HepG2 (cell line): ENCODE measurements around the gene LTB4R. TPM values are rescaled to one million over a fixed set of nuclear protein-coding genes. Genes with fewer than 3 reads are reported as not detected.
A peak's percentile ranks its signal among the peaks of the same experiment; 100 is the strongest.

Source experiments
- FOXC1 ChIP-seq: sonication (generic); formaldehyde crosslinking; IDR thresholded peaks from 2 replicates; pipeline ENCODE4 v1.8.0; 2022; ENCODE audit warnings: mild to moderate bottlenecking, missing genetic modification reagents, borderline replicate concordance
- FOXK1 ChIP-seq: sonication (generic); formaldehyde crosslinking; IDR thresholded peaks from 2 replicates; pipeline ENCODE4 v1.4.0; 2020; ENCODE audit warnings: low read depth, missing genetic modification reagents, borderline replicate concordance
- FOXP1 ChIP-seq, 2 experiments: fragments of 450-650 bp in 1 of 2; IDR thresholded peaks; 2 replicates each; pipeline ENCODE4 v1.6.1; 2017 to 2018; ENCODE audit warnings: antibody characterized with exemption in 1 of 2
- HNF1A ChIP-seq, 2 experiments: sonication (generic) in 1 of 2; formaldehyde crosslinking in 1 of 2; IDR thresholded peaks; 2 replicates each; pipeline versions ENCODE4 v1.4.0 to v1.6.1; 2016 to 2020; ENCODE audit warnings: borderline replicate concordance in 1 of 2, low read depth in 1 of 2, mild to moderate bottlenecking in 1 of 2, missing genetic modification reagents in 1 of 2
- HNF4A ChIP-seq: sonication (generic); formaldehyde crosslinking; IDR thresholded peaks from 2 replicates; pipeline ENCODE4 v1.4.0; 2020; ENCODE audit warnings: missing genetic modification reagents
- LBX2 ChIP-seq: sonication (generic); formaldehyde crosslinking; IDR thresholded peaks from 2 replicates; pipeline ENCODE4 v1.5.0; 2020; ENCODE audit warnings: missing genetic modification reagents, mild to moderate bottlenecking, borderline replicate concordance
- MED1 ChIP-seq: sonication (generic); formaldehyde crosslinking; IDR thresholded peaks from 2 replicates; pipeline ENCODE4 v1.4.0; 2020; ENCODE audit warnings: missing genetic modification reagents
- MNT ChIP-seq: fragments of 450-650 bp; IDR thresholded peaks from 2 replicates; pipeline ENCODE4 v1.6.1; 2016
- PRPF4 ChIP-seq: fragments of 200-400 bp; formaldehyde crosslinking; IDR thresholded peaks from 2 replicates; pipeline ENCODE4 v1.6.1; 2016; ENCODE audit warnings: low read length, low read depth; ENCODE audit not compliant: poor library complexity, severe bottlenecking
- RCOR2 ChIP-seq: IDR thresholded peaks from 2 replicates; pipeline ENCODE4 v1.6.1; 2016; ENCODE audit warnings: missing biosample characterization, missing genetic modification reagents
- SNAPC5 ChIP-seq: sonication (generic); formaldehyde crosslinking; IDR thresholded peaks from 2 replicates; pipeline ENCODE4 v1.8.1; 2023; ENCODE audit warnings: mild to moderate bottlenecking, missing genetic modification reagents, borderline replicate concordance
- TFAP4 ChIP-seq: sonication (generic); IDR thresholded peaks from 2 replicates; pipeline ENCODE4 v1.6.1; 2016; ENCODE audit warnings: low read depth, borderline replicate concordance
- ZNF605 ChIP-seq: sonication (generic); formaldehyde crosslinking; IDR thresholded peaks from 2 replicates; pipeline ENCODE4 v1.8.0; 2022; ENCODE audit warnings: mild to moderate bottlenecking, missing genetic modification reagents
- ZNF614 ChIP-seq: IDR thresholded peaks from 2 replicates; pipeline ENCODE4 v1.6.1; 2018; ENCODE audit warnings: missing biosample characterization, missing genetic modification reagents, inconsistent platforms, borderline replicate concordance
- ZNF691 ChIP-seq: sonication (generic); formaldehyde crosslinking; IDR thresholded peaks from 2 replicates; pipeline ENCODE4 v1.4.0; 2020; ENCODE audit warnings: missing genetic modification reagents, low read depth, mild to moderate bottlenecking, borderline replicate concordance
- polyA plus RNA-seq, 8 experiments: library from polyadenylated mRNA; depleted of rRNA in 3 of 8; stranded (reverse) in 7 of 8; unstranded in 1 of 8; fragments of >200 nt; fragmentation: Illumina TruSeq in 4 of 8; extraction: Trizol in 4 of 8; gene quantifications; 2 replicates each; pipeline versions ENCODE4 v1.2.1 to v1.2.3, GENCODE V29; 2011 to 2016; ENCODE audit warnings: low read depth in 4 of 8, missing spikeins in 1 of 8, mixed read lengths in 1 of 8; ENCODE audit not compliant: insufficient read depth in 1 of 8
- total RNA-seq, 5 experiments: library from RNA; depleted of rRNA; stranded (reverse); fragments of >200 nt; fragmentation: Illumina TruSeq; extraction: Trizol; gene quantifications; 2 replicates each; pipeline ENCODE4 v1.2.3, GENCODE V29; 2016; ENCODE audit warnings: low read depth in 1 of 5
- TF ChIP-seq, protein P1 (sequence below): IDR thresholded peaks from 2 replicates; pipeline ENCODE4 v1.6.1; 2012; ENCODE audit warnings: low read depth, low read length, improper control_type of control experiment

LTB4R gene
- total and polyA plus RNA-seq, 2 of the 13 experiments (the other 11 are each of a cell fraction or from before 2014, with no cell fraction given) = 3.2 to 8.2 TPM

- TF ChIP-seq ZNF691 (CRISPR knock-in tag) (peak; percentile 75; the same call in 1 of the 2 replicates), MNT (0 out of 2 replicates have a peak, but pooled peaks have one; percentile 24), ZNF614 (CRISPR knock-in tag) (peak; percentile 69; the same call in 1 of the 2 replicates), FOXK1 (CRISPR knock-in tag) (peak; percentile 61; the same call in 1 of the 2 replicates), ZNF605 (CRISPR knock-in tag) (no peak), HNF1A (IDR thresholded peaks at IDR 0.05; ENCODE audit: low read depth) (peak; percentile 4; the same call in 1 of the 2 replicates), HNF1A (CRISPR knock-in tag; IDR thresholded peaks at IDR 0.05; ENCODE audit: borderline replicate concordance) (no peak), PRPF4 (peak; percentile 68), HNF4A (CRISPR knock-in tag) (peak; percentile 86), MED1 (0 out of 2 replicates have a peak, but pooled peaks have one; percentile 13), RCOR2 (peak; percentile 44; the same call in 1 of the 2 replicates), TFAP4 (peak; percentile 38; the same call in 1 of the 2 replicates), SNAPC5 (CRISPR knock-in tag) (peak; percentile 58; the same call in 1 of the 2 replicates), FOXC1 (CRISPR knock-in tag) (0 out of 2 replicates have a peak, but pooled peaks have one; percentile 15), LBX2 (CRISPR knock-in tag) (no peak), FOXP1 (IDR thresholded peaks at IDR 0.05) (no peak), FOXP1 (CRISPR knock-in tag; IDR thresholded peaks at IDR 0.05) (peak; percentile 46; the same call in 1 of the 2 replicates)
- TF ChIP-seq, protein P1, sequence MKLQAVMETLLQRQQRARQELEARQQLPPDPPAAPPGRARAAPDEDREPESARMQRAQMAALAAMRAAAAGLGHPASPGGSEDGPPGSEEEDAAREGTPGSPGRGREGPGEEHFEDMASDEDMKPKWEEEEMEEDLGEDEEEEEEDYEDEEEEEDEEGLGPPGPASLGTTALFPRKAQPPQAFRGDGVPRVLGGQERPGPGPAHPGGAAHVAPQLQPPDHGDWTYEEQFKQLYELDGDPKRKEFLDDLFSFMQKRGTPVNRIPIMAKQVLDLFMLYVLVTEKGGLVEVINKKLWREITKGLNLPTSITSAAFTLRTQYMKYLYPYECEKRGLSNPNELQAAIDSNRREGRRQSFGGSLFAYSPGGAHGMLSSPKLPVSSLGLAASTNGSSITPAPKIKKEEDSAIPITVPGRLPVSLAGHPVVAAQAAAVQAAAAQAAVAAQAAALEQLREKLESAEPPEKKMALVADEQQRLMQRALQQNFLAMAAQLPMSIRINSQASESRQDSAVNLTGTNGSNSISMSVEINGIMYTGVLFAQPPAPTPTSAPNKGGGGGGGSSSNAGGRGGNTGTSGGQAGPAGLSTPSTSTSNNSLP = peak; percentile 76
Measured at GRCh38 chr14:24343795-24344660, 32.7 kb downstream of the LTB4R start (continued).
